ENCODE results near the gene TMEM200B. TPM values are rescaled to one million over a fixed set of nuclear protein-coding genes. Genes with fewer than 3 reads are reported as not detected.
A peak's percentile ranks its signal among the peaks of the same experiment; 100 is the strongest.

The TMEM200B gene
- total RNA-seq, 1 experiment from 2014 or later: 11.3 TPM

GRCh38 chr1:29145739-29146437 is 22.2 kb upstream of the TMEM200B start:
- POLR2A ChIA-PET: no interaction called here

GRCh38 chr1:29144178-29144577 is 20.5 kb upstream of the TMEM200B start:
- H3K27ac ChIP-seq (ENCODE audit: low read depth, low read length): no peak overlapping the region
- DNase-seq (ENCODE audit: low read depth, low spot score) (no peak), ATAC-seq (no peak)
- ChIA-PET POLR2A (no interaction called here), RAD21 (ENCODE audit: low non-redundant PET in 1 of 2, low total read pairs in 2 of 2, uncharacterized antibody in 2 of 2, unreplicated experiment in 2 of 2) (no interaction called here), CTCF (no interaction called here)
- H3K4me3 ChIP-seq (replicated peaks in 1 of 2; ENCODE audit: low read depth in 1 of 2, low read length in 2 of 2): no peak overlapping the region
- H3K4me2 ChIP-seq (ENCODE audit: low read length): no peak overlapping the region
- peaks cover 30 to 36% of the 10 kb centered on the region in 2 experiments for H3K36me3 ChIP-seq (ENCODE audit: control insufficient read depth in 1 of 2, insufficient read depth in 2 of 2, low read length in 2 of 2)
- TF ChIP-seq CEBPB (IDR thresholded peaks at IDR 0.05; ENCODE audit: low read depth) (no peak), EZH2 (IDR thresholded peaks at IDR 0.05) (no peak)
- H3K79me2 ChIP-seq (ENCODE audit: insufficient read depth, low read length): no peaks in the 10 kb centered on the region
- no peaks in the 10 kb centered on the region for H3K9me2 ChIP-seq (ENCODE audit: insufficient read depth)
- H3K9ac ChIP-seq (ENCODE audit: low read length): no peak overlapping the region
- H3K27me3 ChIP-seq (ENCODE audit: insufficient read depth, low read length): no peaks in the 10 kb centered on the region
- H3K9me3 ChIP-seq (ENCODE audit: control insufficient read depth in 1 of 2, insufficient read depth in 1 of 2, low read depth in 1 of 2, low read length in 2 of 2): no peaks in the 10 kb centered on the region
- H4K20me1 ChIP-seq (ENCODE audit: insufficient read depth): no peaks in the 10 kb centered on the region
- BruUV-seq (replicated peaks): no TSS peak
- H2AFZ ChIP-seq (ENCODE audit: low read depth, low read length, poor library complexity, severe bottlenecking): no peak overlapping the region
- peaks cover 0 to 7% of the 10 kb centered on the region in 2 experiments; a peak in 1 of 4 replicates for H3K4me1 ChIP-seq (ENCODE audit: control insufficient read depth in 1 of 2, insufficient read depth in 2 of 2, low read length in 2 of 2)
- intact Hi-C loops (cut with micrococcal nuclease): no loop called here

More at GRCh38 chr1:29145739-29146437, 22.2 kb upstream of the TMEM200B start:
- RAD21 ChIA-PET (ENCODE audit: low non-redundant PET in 1 of 2, low total read pairs in 2 of 2, uncharacterized antibody in 2 of 2, unreplicated experiment in 2 of 2): no interaction called here
- Histone ChIP-seq H3K9ac (ENCODE audit: low read length) (no peak overlapping the region), H3K27ac (ENCODE audit: low read depth, low read length) (no peak overlapping the region), H2AFZ (ENCODE audit: low read depth, low read length, poor library complexity, severe bottlenecking) (no peak overlapping the region), H3K27me3 (ENCODE audit: insufficient read depth, low read length) (no peaks in the 10 kb centered on the region), H3K9me2 (ENCODE audit: insufficient read depth) (no peaks in the 10 kb centered on the region), H3K36me3 (ENCODE audit: control insufficient read depth in 1 of 2, insufficient read depth in 2 of 2, low read length in 2 of 2) (peaks cover 42 to 43% of the 10 kb centered on the region in 2 experiments), H3K4me3 (replicated peaks in 1 of 2; ENCODE audit: low read depth in 1 of 2, low read length in 2 of 2) (no peak overlapping the region), H3K9me3 (ENCODE audit: control insufficient read depth in 1 of 2, insufficient read depth in 1 of 2, low read depth in 1 of 2, low read length in 2 of 2) (no peaks in the 10 kb centered on the region), H3K4me1 (ENCODE audit: control insufficient read depth in 1 of 2, insufficient read depth in 2 of 2, low read length in 2 of 2) (peaks cover 0 to 7% of the 10 kb centered on the region in 2 experiments; a peak in 1 of 4 replicates), H3K79me2 (ENCODE audit: insufficient read depth, low read length) (peaks cover 6% of the 10 kb centered on the region), H3K4me2 (ENCODE audit: low read length) (no peak overlapping the region), H4K20me1 (ENCODE audit: insufficient read depth) (no peaks in the 10 kb centered on the region)
- BruUV-seq (replicated peaks): no TSS peak
- intact Hi-C loops (cut with micrococcal nuclease): no loop called here
- ATAC-seq: peak; percentile 22; the same call in 1 of the 2 replicates
- CTCF ChIA-PET: no interaction called here
- no peak for DNase-seq (ENCODE audit: low read depth, low spot score)
- TF ChIP-seq FOSL1 (IDR thresholded peaks at IDR 0.05; ENCODE audit: low read depth): no peak
- peak; percentile 51 for TF ChIP-seq POLR2AphosphoS5 (IDR thresholded peaks at IDR 0.05; ENCODE audit: low read depth, low read length)

Measured in HCT116 (cell line).